C4-2B (cell line): ENCODE measurements around the gene UACA.

Source experiments
- H3K27ac ChIP-seq: fragments of 450-650 bp; 2 replicates; pipeline ENCODE4 v1.5.1; 2017
- ZFX ChIP-seq: fragments of 450-650 bp; IDR thresholded peaks from 2 replicates; pipeline ENCODE4 v1.6.1; 2017
- TF ChIP-seq, protein P1 (sequence below): fragments of 450-650 bp; conservative IDR thresholded peaks from 2 replicates; pipeline ENCODE4 v1.5.1; 2017; ENCODE audit warnings: mild to moderate bottlenecking

UACA gene

DNA sequence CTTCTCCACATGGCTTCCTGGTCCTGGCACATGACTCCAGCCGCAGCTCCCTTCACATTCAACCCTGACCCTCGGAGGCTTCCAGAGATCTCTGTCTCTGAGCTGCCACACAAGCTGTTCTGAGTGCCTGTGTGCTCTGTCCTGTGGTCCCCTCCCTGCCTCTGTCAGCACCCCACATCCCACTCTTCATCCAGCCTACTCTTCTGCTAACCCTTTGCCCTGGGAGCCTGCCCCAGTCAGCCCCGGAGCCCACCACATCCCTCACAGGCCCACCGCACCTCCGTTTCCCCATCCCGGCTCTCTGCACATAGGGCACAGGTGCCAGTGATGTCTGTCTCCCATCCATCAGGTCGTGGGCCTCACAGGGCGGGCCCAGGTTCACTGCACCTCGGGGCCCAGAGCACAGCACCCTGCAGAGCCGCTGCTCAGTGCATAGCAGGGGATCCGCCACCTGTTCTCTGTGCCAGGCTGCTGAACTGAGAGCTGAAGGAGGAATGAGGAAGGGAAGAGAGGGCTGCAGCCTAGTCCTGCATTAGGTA is 133.6 kb downstream of the UACA start:
- no peak overlapping the region for H3K27ac ChIP-seq
- TF ChIP-seq, protein P1, sequence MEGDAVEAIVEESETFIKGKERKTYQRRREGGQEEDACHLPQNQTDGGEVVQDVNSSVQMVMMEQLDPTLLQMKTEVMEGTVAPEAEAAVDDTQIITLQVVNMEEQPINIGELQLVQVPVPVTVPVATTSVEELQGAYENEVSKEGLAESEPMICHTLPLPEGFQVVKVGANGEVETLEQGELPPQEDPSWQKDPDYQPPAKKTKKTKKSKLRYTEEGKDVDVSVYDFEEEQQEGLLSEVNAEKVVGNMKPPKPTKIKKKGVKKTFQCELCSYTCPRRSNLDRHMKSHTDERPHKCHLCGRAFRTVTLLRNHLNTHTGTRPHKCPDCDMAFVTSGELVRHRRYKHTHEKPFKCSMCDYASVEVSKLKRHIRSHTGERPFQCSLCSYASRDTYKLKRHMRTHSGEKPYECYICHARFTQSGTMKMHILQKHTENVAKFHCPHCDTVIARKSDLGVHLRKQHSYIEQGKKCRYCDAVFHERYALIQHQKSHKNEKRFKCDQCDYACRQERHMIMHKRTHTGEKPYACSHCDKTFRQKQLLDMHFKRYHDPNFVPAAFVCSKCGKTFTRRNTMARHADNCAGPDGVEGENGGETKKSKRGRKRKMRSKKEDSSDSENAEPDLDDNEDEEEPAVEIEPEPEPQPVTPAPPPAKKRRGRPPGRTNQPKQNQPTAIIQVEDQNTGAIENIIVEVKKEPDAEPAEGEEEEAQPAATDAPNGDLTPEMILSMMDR, result no peak
- no peak for TF ChIP-seq ZFX

DNA sequence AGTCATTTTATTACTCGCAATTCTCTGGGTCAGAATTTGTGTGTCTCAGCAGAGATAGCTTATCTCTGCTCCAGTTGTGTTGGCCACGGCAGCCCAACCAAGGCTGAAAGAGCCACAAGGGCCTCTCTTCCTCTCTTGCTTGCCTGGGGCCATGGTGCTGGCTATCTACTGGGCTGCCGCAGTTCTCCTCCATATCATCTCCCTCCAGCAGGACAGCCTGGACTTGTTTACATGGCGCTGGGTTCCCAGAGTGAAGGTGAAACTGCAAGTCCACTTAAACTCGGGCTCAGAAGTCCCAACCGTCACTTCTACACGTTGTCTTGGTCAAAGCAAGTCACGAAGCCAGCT is 134.8 kb downstream of the UACA start:
- no peak overlapping the region for H3K27ac ChIP-seq

DNA sequence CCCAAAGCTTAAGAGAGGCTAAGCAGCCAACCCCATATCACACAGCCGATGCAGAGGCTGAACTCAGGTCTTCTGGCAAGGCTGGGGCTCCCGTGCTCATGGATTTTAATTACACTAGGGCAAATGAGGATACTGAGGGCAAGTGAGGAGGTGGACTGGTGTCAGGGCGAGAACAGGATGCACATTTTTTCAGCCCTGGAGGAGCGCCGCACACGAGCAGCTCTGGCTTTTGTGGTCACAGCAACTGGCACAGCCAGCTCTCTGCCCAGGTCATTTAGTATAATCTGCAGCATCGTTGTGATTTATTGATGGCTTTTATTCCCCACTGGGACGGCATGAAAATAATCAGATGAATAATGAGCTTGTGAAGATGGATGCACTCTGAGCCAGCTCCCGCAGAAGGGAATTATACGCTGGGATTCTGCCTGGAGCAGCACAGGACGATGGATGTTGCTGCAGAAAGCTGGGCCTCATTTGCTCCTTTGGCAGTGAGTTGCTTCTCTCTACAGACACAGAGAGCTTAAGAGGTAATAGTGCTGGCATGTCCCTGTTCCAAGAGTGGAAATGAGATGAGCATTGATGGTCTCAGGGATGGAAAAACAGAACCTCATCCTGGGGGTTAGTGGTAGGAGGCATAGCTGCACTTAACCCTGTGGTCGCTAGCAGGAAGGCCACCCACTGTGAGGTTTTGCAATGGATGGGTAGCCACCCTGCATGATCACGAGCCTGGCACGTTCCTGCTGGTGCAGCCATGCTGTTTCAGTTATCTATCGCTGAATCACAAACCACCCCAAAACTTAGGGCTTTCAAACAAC is 135.4 kb downstream of the UACA start:
- TF ChIP-seq, protein P1, result no peak
- no peak for TF ChIP-seq ZFX
- H3K27ac ChIP-seq, result no peak overlapping the region

More for the DNA sequence above, 134.8 kb downstream of the UACA start:
- no peak for TF ChIP-seq ZFX
- TF ChIP-seq, protein P1, result no peak

GRCh38 chr15:70627322-70627721 is 136.0 kb downstream of the UACA start:
- TF ChIP-seq, protein P1, result no peak
- TF ChIP-seq ZFX, result no peak
- no peak overlapping the region for H3K27ac ChIP-seq

GRCh38 chr15:70625438-70625837 is 137.9 kb downstream of the UACA start:
- H3K27ac ChIP-seq, result no peak overlapping the region
- TF ChIP-seq, protein P1, result no peak
- TF ChIP-seq ZFX, result no peak

DNA sequence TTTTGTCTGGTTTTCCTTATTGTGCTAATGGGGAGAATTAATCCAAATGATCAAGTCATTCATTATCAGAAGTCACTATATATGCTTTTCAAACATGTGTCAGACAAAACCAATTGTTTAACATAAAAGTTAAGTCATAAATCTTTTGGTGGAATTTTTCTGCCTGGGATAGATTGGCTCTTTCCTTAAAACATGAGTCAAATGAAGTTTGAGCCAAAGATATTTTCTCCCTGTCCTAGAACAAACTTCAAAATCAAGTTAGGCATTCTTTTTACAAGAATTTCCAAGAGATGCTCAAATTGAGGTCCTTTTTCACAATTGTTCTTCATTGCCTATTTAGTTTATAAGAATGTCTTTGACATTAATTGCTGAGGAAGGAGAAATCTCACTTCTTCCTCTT is 138.3 kb downstream of the UACA start:
- TF ChIP-seq ZFX, result no peak
- TF ChIP-seq, protein P1, result no peak
- H3K27ac ChIP-seq, result no peak overlapping the region

- H3K27ac ChIP-seq, result no peak overlapping the region
Observed at GRCh38 chr15:70618929-70619328, 144.4 kb downstream of the UACA start.

More at GRCh38 chr15:70618929-70619328, 144.4 kb downstream of the UACA start:
- TF ChIP-seq ZFX, result no peak
- TF ChIP-seq, protein P1, result no peak
